GM12874 (cell line): ENCODE data around the gene ANKRD2.

Experiments
- TF ChIP-seq, protein P1 (sequence below): IDR thresholded peaks from 2 replicates; pipeline ENCODE4 v1.5.1; 2011; ENCODE audit warnings: low read depth, mild to moderate bottlenecking, control low read depth, low read length, moderate library complexity; ENCODE audit not compliant: insufficient read depth

Gene ANKRD2

DNA sequence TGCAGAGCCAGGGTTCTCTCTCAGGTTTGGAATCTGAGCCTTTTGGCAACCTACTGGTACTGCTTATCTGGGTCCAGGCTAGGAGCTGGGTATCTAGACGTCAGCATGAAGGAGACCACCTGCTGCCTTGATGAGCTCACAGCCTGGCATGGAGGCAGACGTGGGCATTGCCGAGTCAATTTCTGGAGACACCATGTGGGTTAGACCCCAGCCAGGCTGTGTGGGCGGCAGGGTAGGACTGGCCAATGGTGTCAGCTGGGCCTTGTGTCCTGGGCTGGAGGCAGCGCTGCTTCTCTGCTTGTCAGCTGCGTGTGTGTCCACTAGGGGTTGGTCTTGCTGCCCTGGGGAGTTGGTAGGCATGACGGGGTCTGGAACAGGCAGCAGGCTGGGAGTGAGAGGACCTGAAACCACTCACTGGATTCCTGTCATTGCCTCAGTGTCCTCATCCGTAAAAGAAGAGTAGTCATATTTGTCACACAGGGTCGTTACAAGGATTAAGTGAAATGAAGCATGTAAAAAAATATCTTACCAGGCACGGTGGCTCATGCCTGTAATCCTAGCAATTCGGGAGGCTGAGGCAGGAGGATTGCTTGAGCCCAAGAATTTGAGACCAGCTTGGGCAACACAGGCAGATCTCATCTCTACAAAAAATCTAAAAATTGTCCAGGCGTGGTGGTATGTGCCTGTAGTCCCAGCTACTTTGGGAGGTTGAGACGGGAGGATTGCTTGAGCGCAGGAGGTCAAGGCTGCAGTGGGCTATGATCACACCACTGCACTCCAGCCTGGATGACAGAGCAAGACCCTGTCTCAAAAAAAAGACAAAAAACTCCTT, 31.7 kb upstream of the ANKRD2 start:
- TF ChIP-seq, protein P1, sequence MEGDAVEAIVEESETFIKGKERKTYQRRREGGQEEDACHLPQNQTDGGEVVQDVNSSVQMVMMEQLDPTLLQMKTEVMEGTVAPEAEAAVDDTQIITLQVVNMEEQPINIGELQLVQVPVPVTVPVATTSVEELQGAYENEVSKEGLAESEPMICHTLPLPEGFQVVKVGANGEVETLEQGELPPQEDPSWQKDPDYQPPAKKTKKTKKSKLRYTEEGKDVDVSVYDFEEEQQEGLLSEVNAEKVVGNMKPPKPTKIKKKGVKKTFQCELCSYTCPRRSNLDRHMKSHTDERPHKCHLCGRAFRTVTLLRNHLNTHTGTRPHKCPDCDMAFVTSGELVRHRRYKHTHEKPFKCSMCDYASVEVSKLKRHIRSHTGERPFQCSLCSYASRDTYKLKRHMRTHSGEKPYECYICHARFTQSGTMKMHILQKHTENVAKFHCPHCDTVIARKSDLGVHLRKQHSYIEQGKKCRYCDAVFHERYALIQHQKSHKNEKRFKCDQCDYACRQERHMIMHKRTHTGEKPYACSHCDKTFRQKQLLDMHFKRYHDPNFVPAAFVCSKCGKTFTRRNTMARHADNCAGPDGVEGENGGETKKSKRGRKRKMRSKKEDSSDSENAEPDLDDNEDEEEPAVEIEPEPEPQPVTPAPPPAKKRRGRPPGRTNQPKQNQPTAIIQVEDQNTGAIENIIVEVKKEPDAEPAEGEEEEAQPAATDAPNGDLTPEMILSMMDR = no peak

DNA sequence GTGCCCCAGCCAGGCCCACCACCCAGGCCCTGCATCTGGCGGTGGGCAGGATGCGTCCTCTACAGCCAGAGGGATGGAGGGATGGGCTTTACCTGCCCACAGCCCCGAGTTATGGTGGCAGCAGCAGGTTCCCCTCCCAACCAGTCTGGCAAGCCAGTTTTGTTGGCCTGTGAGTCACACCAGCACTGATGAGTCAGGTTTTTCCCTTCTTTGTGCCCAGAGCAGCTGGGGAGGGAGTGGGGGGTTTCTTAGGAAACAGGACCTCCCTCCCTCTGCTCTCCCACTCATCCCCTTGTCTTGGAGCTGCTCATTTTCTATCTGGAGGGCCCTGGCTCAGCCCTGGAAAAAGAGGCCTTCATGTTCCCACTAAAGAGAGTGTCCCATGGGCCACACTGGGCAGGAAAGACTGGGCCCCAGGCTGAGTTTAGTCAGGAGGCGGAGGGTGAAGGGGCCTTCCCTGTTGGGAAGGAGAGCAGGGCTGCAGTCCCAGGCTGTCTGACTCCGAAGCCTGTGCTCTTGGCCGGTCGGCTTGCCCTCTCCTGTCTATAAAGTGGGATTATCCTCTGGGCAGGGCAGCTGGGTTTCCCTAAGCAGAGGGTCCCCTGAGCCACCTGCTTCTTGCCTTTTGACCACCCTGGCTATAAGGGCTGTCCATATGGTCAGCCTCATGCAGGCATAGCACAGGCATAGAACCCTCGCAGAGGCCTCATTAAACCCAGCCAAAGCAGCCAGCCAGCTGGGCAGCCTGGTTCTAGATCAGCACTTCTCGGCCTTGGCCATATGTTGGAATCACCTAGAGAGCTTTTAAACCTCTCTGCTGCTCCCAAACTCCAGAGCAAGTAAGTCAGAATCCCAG, 30.2 kb upstream of the ANKRD2 start:
- TF ChIP-seq, protein P1 = no peak

DNA sequence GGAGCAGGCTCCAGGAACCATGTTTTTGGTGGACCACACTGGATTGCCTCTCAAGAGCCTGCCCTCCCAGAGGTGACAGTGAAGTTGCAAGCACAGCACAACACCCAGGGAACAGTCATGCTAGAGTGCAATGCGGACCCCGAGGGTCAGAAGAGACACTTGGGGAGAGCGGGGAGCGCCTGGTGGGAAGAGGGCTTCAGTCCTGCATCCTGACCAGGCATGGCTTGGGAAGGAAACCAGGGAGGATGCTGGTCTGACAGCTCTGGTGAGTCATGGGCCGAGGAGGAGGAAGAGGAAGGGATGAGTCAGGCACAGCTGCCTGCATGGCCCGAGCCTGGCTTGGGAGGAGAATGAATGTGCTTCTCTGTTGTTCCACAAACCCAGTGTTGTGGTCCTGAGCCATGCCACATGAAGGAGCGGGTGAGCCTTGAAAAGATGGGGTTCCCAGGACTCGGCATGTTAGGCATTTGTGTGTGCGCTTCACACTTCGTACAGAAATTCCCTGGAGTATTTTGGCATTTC, 29.5 kb upstream of the ANKRD2 start:
- TF ChIP-seq, protein P1 = no peak

DNA sequence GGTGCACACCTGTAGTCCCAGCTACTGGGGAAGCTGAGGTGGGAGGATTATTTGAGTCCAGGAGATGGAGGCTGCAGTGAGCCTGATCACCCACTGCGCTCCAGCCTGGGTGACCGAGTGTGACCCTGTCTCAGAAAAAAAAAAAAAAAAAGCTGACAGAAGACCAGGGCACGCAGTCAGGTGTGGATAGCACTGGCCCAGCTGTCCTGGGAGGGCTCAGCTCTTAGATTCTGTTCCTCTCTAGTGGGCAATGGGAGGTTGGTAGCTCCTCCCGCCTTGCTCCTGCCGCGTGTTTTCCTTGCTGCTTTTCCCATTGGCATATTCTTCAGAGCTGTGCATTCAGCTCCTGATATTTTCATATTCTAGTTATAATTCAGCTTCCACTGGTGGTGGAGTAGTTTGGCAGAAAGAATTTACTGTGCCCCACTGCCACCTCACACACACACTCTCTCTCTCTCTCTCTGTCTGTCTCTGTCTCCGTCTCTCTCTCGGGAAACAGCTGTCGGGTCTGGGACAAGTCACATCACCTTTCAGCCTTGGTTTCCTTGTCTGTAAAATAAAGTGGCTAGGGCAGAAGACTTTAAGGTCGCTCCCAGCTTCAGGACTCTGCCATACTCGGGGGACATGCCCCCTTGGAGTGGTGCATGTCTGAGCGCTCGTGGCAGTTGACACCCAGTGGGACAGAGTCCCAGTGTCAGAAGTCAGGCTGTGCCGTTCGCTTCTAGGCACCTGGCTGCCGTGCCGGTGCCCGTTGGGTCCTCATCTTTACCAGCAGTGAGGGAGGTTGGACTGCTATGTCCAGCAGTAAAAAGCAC, 25.9 kb upstream of the ANKRD2 start:
- TF ChIP-seq, protein P1 = no peak

DNA sequence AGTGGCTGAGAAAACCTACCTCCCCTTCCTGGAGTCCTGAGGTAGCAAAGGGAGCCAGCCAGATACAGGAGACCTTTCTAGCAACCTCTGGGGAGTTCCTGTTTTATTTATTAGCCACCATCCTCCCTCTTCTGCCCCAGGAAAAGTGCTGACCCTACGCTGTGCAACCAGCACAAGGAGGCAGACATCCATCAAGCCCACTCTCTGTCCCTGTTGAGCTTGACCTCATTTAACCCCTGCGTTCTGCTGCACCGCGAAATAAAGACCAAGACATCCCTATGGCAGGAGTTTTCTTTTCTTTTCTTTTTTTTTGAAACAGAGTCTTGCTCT, 25.3 kb upstream of the ANKRD2 start:
- TF ChIP-seq, protein P1 = no peak

DNA sequence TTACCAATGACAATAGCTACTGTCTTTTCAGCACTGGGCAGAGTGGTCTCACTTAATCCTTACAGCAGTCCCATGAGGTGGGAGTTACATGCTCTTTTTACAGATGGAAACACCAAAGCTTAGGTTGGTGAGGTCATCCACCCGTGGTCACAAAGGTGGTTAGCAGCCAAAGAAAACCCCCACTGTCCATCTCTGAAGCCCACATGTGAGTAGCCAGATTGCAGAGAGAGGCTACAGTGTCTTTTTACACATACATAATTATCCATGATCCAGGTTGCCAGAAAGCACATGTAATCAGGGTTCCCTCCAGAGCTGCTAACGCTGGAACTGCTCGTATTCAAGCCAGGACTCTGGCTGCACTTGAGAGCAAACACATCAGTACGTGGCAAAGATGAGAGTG, 24.6 kb upstream of the ANKRD2 start:
- TF ChIP-seq, protein P1 = no peak
